GM23248 (cell line): ENCODE data around the gene CENPX. TPM values are rescaled to one million over a fixed set of nuclear protein-coding genes. Genes with fewer than 3 reads are reported as not detected.
A peak's percentile ranks its signal among the peaks of the same experiment; 100 is the strongest.

ENCODE experiments used
- DNase-seq: peaks from one replicate; pipeline ENCODE4 v3.0.0-alpha.2; 2015
- H2AFZ ChIP-seq: fragments of 200-600 bp; sonication (generic); 2 replicates; pipeline ENCODE4 v1.6.1; 2016; ENCODE audit warnings: antibody characterized with exemption
- H3F3A ChIP-seq: fragments of 200-600 bp; sonication (generic); 2 replicates; pipeline ENCODE4 v1.6.1; 2016; ENCODE audit warnings: mild to moderate bottlenecking, antibody characterized with exemption, mixed run types; ENCODE audit not compliant: insufficient read depth
- H3K27ac ChIP-seq: fragments of 200-600 bp; sonication (generic); 2 replicates; pipeline ENCODE4 v1.5.1; 2016; ENCODE audit warnings: mild to moderate bottlenecking
- H3K27me3 ChIP-seq: fragments of 200-600 bp; sonication (generic); replicated peaks from 2 replicates; pipeline ENCODE4 v1.6.1; 2016; ENCODE audit warnings: mild to moderate bottlenecking; ENCODE audit not compliant: insufficient read depth
- H3K36me3 ChIP-seq: fragments of 200-600 bp; sonication (generic); 2 replicates; pipeline ENCODE4 v1.6.1; 2016; ENCODE audit warnings: low read depth, mild to moderate bottlenecking
- H3K4me1 ChIP-seq: fragments of 200-600 bp; sonication (generic); 2 replicates; pipeline ENCODE4 v1.6.1; 2016; ENCODE audit warnings: mild to moderate bottlenecking; ENCODE audit not compliant: insufficient read depth
- H3K4me2 ChIP-seq: fragments of 200-600 bp; sonication (generic); one replicate; pipeline ENCODE4 v1.6.1; 2016; ENCODE audit warnings: mild to moderate bottlenecking; ENCODE audit not compliant: unreplicated experiment
- H3K4me3 ChIP-seq: fragments of 200-600 bp; sonication (generic); 2 replicates; pipeline ENCODE4 v1.5.1; 2016; ENCODE audit warnings: mild to moderate bottlenecking
- H3K79me2 ChIP-seq: fragments of 200-600 bp; sonication (generic); 2 replicates; pipeline ENCODE4 v1.6.1; 2016; ENCODE audit warnings: mild to moderate bottlenecking; ENCODE audit not compliant: insufficient read depth
- H3K9ac ChIP-seq: fragments of 200-600 bp; sonication (generic); 2 replicates; pipeline ENCODE4 v1.6.1; 2016; ENCODE audit warnings: mild to moderate bottlenecking
- H3K9me2 ChIP-seq: fragments of 200-600 bp; sonication (generic); 2 replicates; pipeline ENCODE4 v1.6.1; 2016; ENCODE audit warnings: mixed run types, mild to moderate bottlenecking, moderate library complexity; ENCODE audit not compliant: insufficient read depth
- H3K9me3 ChIP-seq: fragments of 200-600 bp; sonication (generic); one replicate; pipeline ENCODE4 v1.6.1; 2017; ENCODE audit warnings: low read depth
- H4K20me1 ChIP-seq: fragments of 200-600 bp; sonication (generic); 2 replicates; pipeline ENCODE4 v1.6.0; 2016; ENCODE audit not compliant: insufficient read depth
- EZH2 ChIP-seq: fragments of 200-600 bp; sonication (generic); IDR thresholded peaks from 2 replicates; pipeline ENCODE4 v1.6.1; 2018; ENCODE audit warnings: antibody characterized with exemption, mild to moderate bottlenecking; ENCODE audit not compliant: insufficient read depth, poor library complexity, severe bottlenecking
- EZH2phosphoT487 ChIP-seq: fragments of 200-600 bp; sonication (generic); IDR thresholded peaks from 2 replicates; pipeline ENCODE4 v1.6.1; 2018; ENCODE audit warnings: antibody characterized with exemption, moderate library complexity, mild to moderate bottlenecking, low read depth; ENCODE audit not compliant: insufficient read depth
- WGBS, 2 experiments: methylation state at CpG; one replicate each; pipeline ENCODE4 v1.1.6; 2015 to 2017; ENCODE audit warnings: low lambda C conversion rate in 2 of 2, low coverage in 1 of 2; ENCODE audit errors: missing lambda C conversion rate in 2 of 2; 5-methylcytosine and 5-hydroxymethylcytosine counted together
- in situ Hi-C: fragments of 300-500 bp; cut with MboI; formaldehyde crosslinking; loops from 2 replicates; pipeline ENCODE4 v1.15.0; 2020
- polyA plus RNA-seq: library from polyadenylated mRNA; unstranded; fragments of >200 nt; fragmentation: Nextera tagmentation; extraction: Ambion mirVana; gene quantifications from 2 replicates; pipeline ENCODE4 v1.2.1, GENCODE V29; 2016
- total RNA-seq: library from RNA; depleted of rRNA; stranded (reverse); fragments of >200 nt; shearing (Covaris generic); gene quantifications from 2 replicates; pipeline ENCODE4 v1.2.3, GENCODE V29; 2014

CENPX gene
- total and polyA plus RNA-seq, 2 experiments from 2014 or later: 43.9 to 68.6 TPM

DNA sequence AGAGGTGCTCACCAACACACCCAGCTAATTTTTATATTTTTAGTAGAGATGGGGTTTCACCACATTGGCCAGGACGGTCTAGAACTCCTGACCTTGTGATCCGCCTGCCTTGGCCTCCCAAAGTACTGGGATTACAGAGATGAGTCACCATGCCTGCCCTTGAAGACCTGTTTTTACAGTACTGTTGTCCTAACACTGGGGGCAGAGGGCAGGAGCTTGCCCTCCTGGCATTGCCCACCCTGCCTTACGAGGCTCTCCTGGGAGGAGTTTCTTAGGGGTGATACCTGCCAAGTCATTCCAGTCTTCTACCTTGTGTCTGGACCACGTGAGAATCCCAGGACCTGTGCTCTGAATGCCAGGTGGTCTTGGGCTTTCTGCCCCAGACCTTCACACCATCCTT lies 42.6 kb downstream of the CENPX start:
- Histone ChIP-seq H3F3A (no peaks in the 10 kb centered on the region), H3K27me3 (no peaks in the 10 kb centered on the region), H3K9me2 (no peaks in the 10 kb centered on the region), H3K4me2 (no peak overlapping the region), H3K4me1 (no peaks in the 10 kb centered on the region), H3K36me3 (no peaks in the 10 kb centered on the region; the same call in 1 of the 2 replicates), H3K4me3 (no peak overlapping the region), H4K20me1 (no peaks in the 10 kb centered on the region), H2AFZ (no peak overlapping the region), H3K79me2 (0 out of 2 replicates have a peak, but pooled peaks cover 6% of the 10 kb centered on the region), H3K27ac (no peak overlapping the region), H3K9ac (no peak overlapping the region), H3K9me3 (no peaks in the 10 kb centered on the region)
- in situ Hi-C loops: no loop called here
- TF ChIP-seq EZH2phosphoT487 (no peak), EZH2 (no peak)
- WGBS, 2 experiments: 83 to 86% methylated on average over 4 of the region's 4 CpGs
- DNase-seq: no peak

- Histone ChIP-seq H4K20me1 (no peaks in the 10 kb centered on the region), H3K79me2 (0 out of 2 replicates have a peak, but pooled peaks cover 6% of the 10 kb centered on the region), H3K9me2 (no peaks in the 10 kb centered on the region), H3K27me3 (no peaks in the 10 kb centered on the region), H3K4me3 (peak overlapping the region; percentile 82), H3K27ac (no peak overlapping the region), H3K4me1 (no peaks in the 10 kb centered on the region), H3K4me2 (peak overlapping the region; percentile 82), H3K36me3 (no peaks in the 10 kb centered on the region; the same call in 1 of the 2 replicates), H3K9me3 (no peaks in the 10 kb centered on the region), H3K9ac (peak overlapping the region; percentile 94), H3F3A (no peaks in the 10 kb centered on the region), H2AFZ (no peak overlapping the region)
- 87 to 88% methylated on average over 26 to 27 of the region's 27 CpGs for WGBS, 2 experiments
- TF ChIP-seq EZH2: no peak
- no peak for TF ChIP-seq EZH2phosphoT487
- in situ Hi-C loops: no loop called here
- no peak for DNase-seq
These were observed 44.0 kb downstream of the CENPX start for GRCh38 chr17:81978524-81979298.

DNA sequence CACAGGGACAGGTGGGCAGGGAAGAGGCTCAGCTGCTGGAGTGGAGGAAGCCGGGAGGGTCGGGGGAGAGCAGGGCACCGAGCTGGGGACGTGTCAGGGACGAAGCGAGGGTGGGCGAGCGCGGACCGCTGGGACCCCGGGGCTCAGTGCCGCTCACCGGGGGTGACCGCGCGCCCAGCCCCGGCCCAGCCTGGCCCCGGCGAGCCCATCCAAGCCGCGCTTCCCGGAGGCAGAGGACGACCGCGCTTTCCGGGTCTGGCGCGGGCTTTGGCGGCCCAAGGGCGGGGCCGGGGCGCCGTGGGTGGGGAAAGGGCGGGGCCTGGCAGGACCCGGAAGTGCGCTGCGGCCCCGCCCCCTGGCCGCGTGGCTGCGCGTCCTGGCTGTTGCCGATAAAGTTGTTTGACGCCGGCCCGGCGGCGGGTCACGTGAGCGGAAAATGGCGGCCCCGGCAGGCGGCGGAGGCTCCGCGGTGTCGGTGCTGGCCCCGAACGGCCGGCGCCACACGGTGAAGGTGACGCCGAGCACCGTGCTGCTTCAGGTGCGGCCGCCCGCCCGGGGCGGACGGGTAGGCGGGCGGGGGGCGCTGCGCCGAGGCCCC lies 45.4 kb downstream of the CENPX start, which contains the start of gene ASPSCR1:
ASPSCR1 (plus strand) TSS at position 419 of the 598 bp plus-strand sequence; CDS start at position 437, 18 bp downstream.
- H4K20me1 ChIP-seq: no peaks in the 10 kb centered on the region
- 2% methylated on average over 25 to 32 of the region's 76 CpGs for WGBS, 2 experiments
- in situ Hi-C loops: no loop called here

DNA sequence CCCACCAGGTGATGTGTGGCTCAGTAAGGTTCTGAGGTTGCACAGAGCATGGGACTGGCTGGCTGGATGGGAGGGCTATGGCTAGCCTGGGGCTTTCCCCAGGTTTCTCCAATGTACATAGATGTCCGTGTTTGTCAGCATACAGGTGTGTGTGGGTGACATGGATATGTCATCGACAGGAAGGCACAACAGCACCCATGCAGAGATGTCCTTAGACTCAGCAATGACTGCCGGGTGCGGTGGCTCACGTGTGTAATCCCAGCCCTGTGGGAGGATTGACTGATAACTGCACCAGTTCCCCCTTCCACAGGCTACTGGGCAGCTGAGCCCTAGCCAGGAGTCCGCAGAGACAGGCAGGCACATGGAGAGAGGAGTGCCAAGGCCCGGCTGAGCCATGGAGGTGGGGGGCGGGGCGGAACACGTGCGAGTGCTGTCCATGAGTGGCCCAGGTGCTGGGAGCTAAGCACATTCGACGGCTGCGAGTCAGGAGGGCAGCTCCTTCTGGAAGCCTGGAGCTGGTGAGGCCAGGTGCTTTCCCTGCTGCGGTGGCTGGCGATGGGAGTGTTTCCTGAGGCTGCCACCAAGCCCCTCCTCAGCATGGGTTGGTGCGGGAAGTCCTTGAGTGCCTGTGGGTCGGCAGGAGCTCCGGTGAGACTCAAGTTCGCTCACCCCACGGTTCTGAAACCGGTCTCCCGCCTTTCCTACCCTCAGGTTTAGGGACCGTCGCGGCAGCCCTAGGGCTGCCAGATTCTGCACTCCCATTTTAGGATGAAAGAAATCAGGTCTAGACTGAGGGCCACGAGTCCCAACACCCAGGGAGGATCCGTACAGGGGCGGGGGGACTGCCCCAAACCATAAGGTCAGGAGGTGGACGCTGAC lies 46.1 kb downstream of the CENPX start:
- in situ Hi-C loops: no loop called here
- Histone ChIP-seq H3K27ac (peak overlapping the region; percentile 16), H3K4me1 (no peaks in the 10 kb centered on the region), H3K79me2 (0 out of 2 replicates have a peak, but pooled peaks cover 6% of the 10 kb centered on the region), H3K4me3 (peak overlapping the region; percentile 82), H3K9ac (peak overlapping the region; percentile 94), H3K9me2 (no peaks in the 10 kb centered on the region), H3K4me2 (peak overlapping the region; percentile 87), H3K27me3 (no peaks in the 10 kb centered on the region), H2AFZ (peak overlapping the region; percentile 87), H4K20me1 (no peaks in the 10 kb centered on the region), H3K9me3 (no peaks in the 10 kb centered on the region), H3K36me3 (no peaks in the 10 kb centered on the region; the same call in 1 of the 2 replicates), H3F3A (no peaks in the 10 kb centered on the region)
- WGBS, 2 experiments: 33 to 37% methylated on average over 30 of the region's 30 CpGs
- TF ChIP-seq EZH2phosphoT487: no peak
- TF ChIP-seq EZH2: no peak
- DNase-seq: peak; percentile 27

More for the DNA sequence above, 45.4 kb downstream of the CENPX start, which contains the start of gene ASPSCR1:
- Histone ChIP-seq H3K4me2 (peak within 1 kb of the TSS; percentile 87), H3K4me1 (no peaks in the 10 kb centered on the region), H3K9me3 (no peaks in the 10 kb centered on the region), H3F3A (no peaks in the 10 kb centered on the region), H3K27me3 (no peaks in the 10 kb centered on the region), H3K36me3 (no peaks in the 10 kb centered on the region; the same call in 1 of the 2 replicates), H3K79me2 (0 out of 2 replicates have a peak, but pooled peaks cover 6% of the 10 kb centered on the region), H3K9ac (peak within 1 kb of the TSS; percentile 94), H3K27ac (peak within 1 kb of the TSS; percentile 62), H3K9me2 (no peaks in the 10 kb centered on the region), H2AFZ (peak within 1 kb of the TSS; percentile 87), H3K4me3 (peak within 1 kb of the TSS; percentile 82)
- TF ChIP-seq EZH2: no peak
- no peak for TF ChIP-seq EZH2phosphoT487
- DNase-seq: peak; percentile 96
